Heart left ventricle (tissue), 16 donors: ENCODE data around the gene SND1. TPM values are rescaled to one million over a fixed set of nuclear protein-coding genes. Genes with fewer than 3 reads are reported as not detected.
A peak's percentile ranks its signal among the peaks of the same experiment; 100 is the strongest.

Experiments
- ATAC-seq, 4 donors: fragments of 200-7000 bp; cut with Tn5 transposase; one replicate each; pipeline ENCODE4 v1.9.1; 2020 to 2022; ENCODE audit warnings: moderate library complexity in 4 of 4, mild to moderate bottlenecking in 3 of 4, moderate number of reproducible peaks in 1 of 4
- DNase-seq, 5 donors: peaks; one replicate each; pipeline ENCODE4 v3.0.0-alpha.2; 2020
- H3K27ac ChIP-seq, 12 donors: fragments of 200-600 bp; sonication (generic) in 4 of 12; one replicate each; pipeline versions ENCODE4 v1.5.0 to v1.8.0; 2016 to 2022; ENCODE audit warnings: mild to moderate bottlenecking in 2 of 12
- H3K27me3 ChIP-seq, 9 donors: fragments of 200-600 bp; sonication (generic) in 2 of 9; one replicate each; pipeline versions ENCODE4 v1.5.1 to v1.8.0; 2016 to 2022; ENCODE audit warnings: mild to moderate bottlenecking in 3 of 9
- H3K36me3 ChIP-seq, 9 donors: fragments of 200-600 bp; sonication (generic) in 2 of 9; one replicate each; pipeline versions ENCODE4 v1.5.0 to v1.8.0; 2018 to 2022; ENCODE audit warnings: mild to moderate bottlenecking in 2 of 9
- H3K4me1 ChIP-seq, 12 donors: fragments of 200-600 bp; sonication (generic) in 4 of 12; one replicate each; pipeline versions ENCODE4 v1.5.0 to v1.8.0; 2016 to 2022; ENCODE audit warnings: mild to moderate bottlenecking in 3 of 12
- H3K4me3 ChIP-seq, 12 donors: fragments of 200-600 bp; sonication (generic) in 4 of 12; one replicate each; pipeline versions ENCODE4 v1.5.0 to v1.8.0; 2017 to 2022; ENCODE audit warnings: mild to moderate bottlenecking in 9 of 12, moderate library complexity in 4 of 12
- H3K9me3 ChIP-seq, 12 donors: fragments of 200-600 bp; sonication (generic) in 4 of 12; one replicate each; pipeline versions ENCODE4 v1.5.0 to v1.8.0; 2016 to 2022; ENCODE audit warnings: mild to moderate bottlenecking in 1 of 12
- POLR2A ChIP-seq, 2 donors: fragments of 450-650 bp; IDR thresholded peaks; one replicate each; pipeline ENCODE4 v1.6.1; 2017; ENCODE audit warnings: antibody characterized with exemption in 2 of 2, mild to moderate bottlenecking in 2 of 2, moderate library complexity in 2 of 2
- WGBS, 4 donors: extraction: QIAGEN DNeasy Blood & Tissue Kit in 2 of 4; methylation state at CpG; one replicate each; pipeline versions ENCODE4 v1.1.5 to v1.1.7; 2013 to 2018; 5-methylcytosine and 5-hydroxymethylcytosine counted together
- intact Hi-C, 10 donors: fragments of 100-400 bp; cut with DNase I; formaldehyde crosslinking; loops; one replicate each; pipeline versions ENCODE4 v1.11.1 to v1.14.2; 2022
- polyA plus RNA-seq, 2 donors: library from polyadenylated mRNA; stranded (reverse); fragments of 200-250 nt; gene quantifications; one replicate each; pipeline ENCODE4 v1.2.3, GENCODE V29; 2013
- total RNA-seq, 9 donors: library from RNA; depleted of rRNA in 2 of 9; stranded (reverse); fragments of >200 nt in 2 of 9; fragmentation: NEBNext Ultra II Directional in 3 of 9; extraction: Animal tissue kit (Norgen Biotek cat#: 25700) in 3 of 9; gene quantifications; one replicate each; pipeline versions ENCODE4 v1.1.0 to v1.2.4, GENCODE V29; 2016 to 2023
- TF ChIP-seq, protein P1 (sequence below), 12 donors: fragments of 200-600 bp; sonication (generic) in 4 of 12; IDR thresholded peaks; one replicate each; pipeline versions ENCODE4 v1.5.0 to v1.8.0; 2018 to 2022; ENCODE audit warnings: antibody characterized with exemption in 12 of 12, mild to moderate bottlenecking in 5 of 12
- donor health status: ischemic (EF 13 %, LVEDD 7.1; RV severe dilation, severe dysfunction).
- donor health status: healthy with polysubstance abuse.
- donor health status: DM: no; HTN: yes; CAD: no.
- donor health status: DM: no; HTN: no; CAD: no.
- donor health status: ischemic (EF 25% LVEDD 6.9; RV normal size, moderate dysfunction).
- donor health status: ischemic (EF 25% LVEDD 5.7; RV mildly dilated, moderate dysfunction).
- donor health status: healthy.
- donor health status: DM: yes; HTN: yes; CAD: no.
- donor health status: ischemic (EF 35%, LVEDD 5.7; RV mildly dilated, moderate dysfunction).
- donor health status: nonischemic (EF 11% LVEDD 7.7; RV severe dilation, severe dysfunction).
- donor health status: DM: yes; HTN: yes; CAD: no.
- donor health status: PGD.
- donor health status: ischemic (EF 29% LVEDD 5.4; RV normal size, mild dysfunction).
- donor health status: nonischemic (EF 23%, LVEDD 6.1; RV moderate dilation, normal function).

The SND1 gene
- total and polyA plus RNA-seq, 11 donors, result 45.6 to 115 (median 76.3) TPM

DNA sequence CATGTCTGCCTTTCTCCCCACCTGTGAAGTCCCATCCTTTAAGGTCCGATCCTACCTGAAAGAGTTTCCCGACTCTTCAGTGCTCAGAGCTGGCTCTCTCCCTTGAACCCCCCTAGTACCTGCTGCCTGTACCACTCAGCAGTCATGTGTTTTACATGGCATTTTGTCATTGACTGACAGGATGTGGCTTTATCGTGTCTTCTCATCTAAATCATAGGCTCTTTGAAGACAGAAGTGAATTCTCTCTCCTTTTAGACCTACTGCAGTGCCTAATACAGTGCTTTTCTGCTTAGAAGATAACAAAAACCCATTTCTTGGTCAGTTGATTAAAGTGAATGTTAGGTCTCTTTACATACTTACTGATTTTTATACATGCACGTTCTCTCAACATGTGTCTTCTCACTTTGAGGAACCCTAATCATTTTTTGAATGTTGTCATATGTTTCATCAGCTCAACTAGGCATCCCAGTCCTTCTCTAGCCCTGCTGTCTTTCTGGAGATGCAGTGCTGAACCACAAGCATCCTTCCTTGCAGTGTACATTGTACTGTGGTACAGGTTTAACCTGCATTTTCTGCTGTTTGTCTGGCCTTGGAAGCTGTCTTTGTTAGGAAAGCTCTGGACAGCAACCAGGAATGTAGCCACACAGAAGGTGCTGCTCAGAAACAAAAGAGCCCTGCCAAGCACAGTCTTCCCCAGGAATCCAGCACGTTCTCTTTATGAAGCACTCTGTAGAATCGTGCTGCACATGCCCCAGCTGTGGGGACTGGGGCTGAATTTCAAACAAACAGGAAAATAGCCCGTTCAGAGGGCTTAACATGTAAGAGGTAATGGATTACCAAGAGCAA lies 407.4 kb downstream of the SND1 start:
- intact Hi-C loops, result no loop called here
- TF ChIP-seq POLR2A (IDR thresholded peaks at IDR 0.05), result no peak
- TF ChIP-seq, protein P1, sequence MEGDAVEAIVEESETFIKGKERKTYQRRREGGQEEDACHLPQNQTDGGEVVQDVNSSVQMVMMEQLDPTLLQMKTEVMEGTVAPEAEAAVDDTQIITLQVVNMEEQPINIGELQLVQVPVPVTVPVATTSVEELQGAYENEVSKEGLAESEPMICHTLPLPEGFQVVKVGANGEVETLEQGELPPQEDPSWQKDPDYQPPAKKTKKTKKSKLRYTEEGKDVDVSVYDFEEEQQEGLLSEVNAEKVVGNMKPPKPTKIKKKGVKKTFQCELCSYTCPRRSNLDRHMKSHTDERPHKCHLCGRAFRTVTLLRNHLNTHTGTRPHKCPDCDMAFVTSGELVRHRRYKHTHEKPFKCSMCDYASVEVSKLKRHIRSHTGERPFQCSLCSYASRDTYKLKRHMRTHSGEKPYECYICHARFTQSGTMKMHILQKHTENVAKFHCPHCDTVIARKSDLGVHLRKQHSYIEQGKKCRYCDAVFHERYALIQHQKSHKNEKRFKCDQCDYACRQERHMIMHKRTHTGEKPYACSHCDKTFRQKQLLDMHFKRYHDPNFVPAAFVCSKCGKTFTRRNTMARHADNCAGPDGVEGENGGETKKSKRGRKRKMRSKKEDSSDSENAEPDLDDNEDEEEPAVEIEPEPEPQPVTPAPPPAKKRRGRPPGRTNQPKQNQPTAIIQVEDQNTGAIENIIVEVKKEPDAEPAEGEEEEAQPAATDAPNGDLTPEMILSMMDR (IDR thresholded peaks at IDR 0.05), result no peak
- peak in 1 of 4 donors; percentile 30 for ATAC-seq

DNA sequence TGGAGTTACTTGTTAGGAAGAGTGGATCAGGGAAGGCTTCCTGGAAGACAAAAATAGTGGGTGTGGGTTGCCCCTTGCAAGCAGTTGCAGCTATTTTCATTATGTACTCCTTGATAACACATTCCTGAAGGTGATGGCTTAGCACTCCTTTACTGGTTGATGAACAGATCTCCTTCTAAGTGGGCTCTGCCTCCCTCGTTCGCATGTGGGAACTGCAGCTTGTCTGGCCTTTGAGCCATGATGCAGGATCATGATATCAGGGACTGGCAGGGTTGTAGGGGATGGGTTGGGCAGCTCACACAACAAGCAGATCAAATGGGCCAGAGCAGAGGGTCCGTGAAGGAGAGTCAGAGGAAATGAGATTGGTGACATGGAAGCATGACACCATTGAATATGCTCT lies 408.0 kb downstream of the SND1 start:
- H3K27me3 ChIP-seq, result no peaks in the 10 kb centered on the region
- DNase-seq (no peak), ATAC-seq (no peak)
- 89 to 97% (median 93%) methylated on average over 3 of the region's 3 CpGs for WGBS, 4 donors
- no peak overlapping the region for H3K4me3 ChIP-seq
- intact Hi-C loops, result no loop called here
- no peaks in the 10 kb centered on the region for H3K36me3 ChIP-seq
- H3K27ac ChIP-seq, result no peak overlapping the region
- TF ChIP-seq, protein P1 (IDR thresholded peaks at IDR 0.05), result no peak
- no peak for TF ChIP-seq POLR2A (IDR thresholded peaks at IDR 0.05)
- H3K4me1 ChIP-seq, result peaks cover 0 to 12% (median 0%) of the 10 kb centered on the region in 12 donors
- no peaks in the 10 kb centered on the region for H3K9me3 ChIP-seq

More for the DNA sequence above, 407.4 kb downstream of the SND1 start:
- peaks cover 0 to 12% (median 0%) of the 10 kb centered on the region in 12 donors for H3K4me1 ChIP-seq
- H3K9me3 ChIP-seq, result no peaks in the 10 kb centered on the region
- WGBS, 4 donors, result 83 to 88% (median 85%) methylated on average over 7 of the region's 7 CpGs
- no peak for DNase-seq
- no peaks in the 10 kb centered on the region for H3K27me3 ChIP-seq
- no peaks in the 10 kb centered on the region for H3K36me3 ChIP-seq
- H3K27ac ChIP-seq, result no peak overlapping the region
- no peak overlapping the region for H3K4me3 ChIP-seq

DNA sequence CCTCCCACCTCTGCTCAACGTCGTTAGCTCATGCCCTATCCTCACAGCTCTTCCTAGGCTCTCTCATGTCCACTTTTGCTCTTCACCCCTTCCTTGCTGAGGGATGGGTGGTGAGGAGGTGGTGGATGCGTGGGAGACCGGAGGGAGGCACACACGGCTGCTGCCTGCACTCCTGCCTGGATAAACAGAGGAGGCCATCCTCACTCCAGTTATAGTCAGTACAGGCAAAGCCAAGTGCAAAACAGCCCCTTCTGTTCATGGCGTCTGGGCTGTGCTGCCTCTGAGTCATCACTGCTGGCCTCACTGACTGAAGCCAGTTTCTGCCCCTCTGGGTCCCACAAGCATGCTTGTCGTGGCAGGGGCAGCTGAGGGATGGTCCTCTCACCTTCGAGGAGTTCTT lies 411.1 kb downstream of the SND1 start:
- ATAC-seq (no peak), DNase-seq (no peak)
- WGBS, 4 donors, result 89 to 97% (median 94%) methylated on average over 6 to 8 of the region's 8 CpGs
- TF ChIP-seq, protein P1 (IDR thresholded peaks at IDR 0.05), result no peak
- TF ChIP-seq POLR2A (IDR thresholded peaks at IDR 0.05), result no peak
- Histone ChIP-seq H3K27me3 (no peaks in the 10 kb centered on the region), H3K36me3 (peaks cover 0 to 3% (median 0%) of the 10 kb centered on the region in 9 donors), H3K4me1 (peaks cover 0 to 12% (median 0%) of the 10 kb centered on the region in 12 donors), H3K9me3 (no peaks in the 10 kb centered on the region), H3K27ac (no peak overlapping the region), H3K4me3 (no peak overlapping the region)
- intact Hi-C loops, result no loop called here

DNA sequence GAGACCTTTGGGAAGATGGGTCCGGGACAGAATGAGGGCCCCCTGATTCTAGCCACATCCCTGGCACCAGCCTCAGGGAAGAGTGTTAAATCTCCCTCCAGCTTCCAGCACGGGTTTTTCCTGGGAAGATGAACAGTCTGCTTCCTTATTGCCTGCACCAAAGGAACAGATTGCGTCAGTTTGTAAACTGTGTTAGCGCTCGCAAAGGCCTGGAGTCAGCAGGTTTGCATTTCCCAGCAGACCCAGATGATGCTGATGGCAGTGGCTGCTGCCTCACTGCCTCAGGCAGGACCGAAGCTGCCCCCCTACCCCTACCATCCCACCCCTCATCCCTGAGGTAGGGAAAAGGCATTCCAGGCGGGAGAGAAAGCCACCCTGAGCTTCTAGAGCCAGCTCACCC lies 413.9 kb downstream of the SND1 start:
- H3K4me1 ChIP-seq, result no peaks in the 10 kb centered on the region
- H3K27ac ChIP-seq, result no peak overlapping the region
- ATAC-seq (no peak), DNase-seq (no peak)
- intact Hi-C loops, result no loop called here
- H3K9me3 ChIP-seq, result no peaks in the 10 kb centered on the region
- no peak overlapping the region for H3K4me3 ChIP-seq
- H3K36me3 ChIP-seq, result peaks cover 0 to 3% (median 0%) of the 10 kb centered on the region in 9 donors
- WGBS, 4 donors, result 93 to 100% (median 95%) methylated on average over 3 to 7 of the region's 7 CpGs
- no peak for TF ChIP-seq POLR2A (IDR thresholded peaks at IDR 0.05)
- TF ChIP-seq, protein P1 (IDR thresholded peaks at IDR 0.05), result no peak
- H3K27me3 ChIP-seq, result no peaks in the 10 kb centered on the region
